ENCODE data around the gene GABRR3.
"Not testable (repeated sequence)": the region's sequence is repeated elsewhere in the genome, so short reads cannot be mapped to it uniquely, and the experiment has no call there.

Gene GABRR3

DNA sequence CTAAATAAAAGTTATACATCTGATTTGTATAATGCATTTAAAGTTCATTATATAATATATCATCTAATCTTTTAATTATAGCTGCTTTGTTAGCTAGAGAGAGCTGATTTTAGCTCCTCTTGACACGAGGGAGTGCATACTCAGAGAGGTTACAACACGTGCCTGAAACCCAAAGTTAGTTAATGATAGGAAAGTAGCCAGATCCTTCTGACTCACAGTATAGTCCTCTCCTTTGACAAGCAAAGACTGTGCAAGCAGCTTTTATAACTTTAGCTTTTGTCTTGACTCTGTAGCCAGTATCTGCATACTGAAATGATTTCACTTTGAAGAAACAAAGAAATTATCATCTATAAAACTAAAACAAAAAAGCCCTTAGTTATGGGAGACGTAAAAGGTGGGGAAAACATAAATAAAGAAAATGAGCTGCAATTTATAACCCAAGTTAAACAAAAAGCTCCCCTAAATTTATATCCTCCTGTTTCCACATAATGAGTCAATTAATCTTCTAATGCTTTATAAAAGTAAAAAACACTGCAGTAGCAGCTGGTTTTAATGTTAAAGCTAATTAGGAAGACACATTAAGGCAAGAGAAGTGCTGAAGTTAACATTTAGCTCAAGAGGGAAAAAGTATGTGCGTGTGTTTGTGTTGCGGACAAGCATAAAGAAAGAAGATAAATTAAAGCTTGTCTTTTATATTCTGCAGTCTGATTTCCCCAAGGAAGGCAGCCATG lies 13.1 kb downstream of the GABRR3 start:
- DNase-seq = peak; percentile 24

GRCh38 chr3:98020412-98020811 lies 14.7 kb downstream of the GABRR3 start:
- no peak for DNase-seq

DNA sequence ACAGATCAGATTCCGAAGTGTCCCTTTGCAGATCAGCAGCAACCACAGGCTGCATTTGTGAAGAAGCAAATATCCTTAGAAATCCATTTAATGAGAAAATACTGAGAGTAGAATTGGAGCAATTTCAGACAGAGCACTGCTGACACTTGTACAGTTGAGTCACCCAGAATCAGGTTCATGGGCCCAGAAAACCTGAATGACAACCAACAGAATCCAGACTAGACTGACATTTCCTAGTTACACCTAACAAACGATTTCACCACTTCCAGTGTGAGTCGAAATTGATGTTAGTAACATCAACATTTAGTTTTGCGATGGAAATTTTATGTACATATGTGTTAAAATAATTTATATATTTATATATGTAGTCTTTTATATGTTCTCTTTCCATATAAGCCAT lies 16.8 kb downstream of the GABRR3 start:
- DNase-seq = no peak

- DNase-seq = no peak
Measured at GRCh38 chr3:98014268-98014585, 20.9 kb downstream of the GABRR3 start.

DNA sequence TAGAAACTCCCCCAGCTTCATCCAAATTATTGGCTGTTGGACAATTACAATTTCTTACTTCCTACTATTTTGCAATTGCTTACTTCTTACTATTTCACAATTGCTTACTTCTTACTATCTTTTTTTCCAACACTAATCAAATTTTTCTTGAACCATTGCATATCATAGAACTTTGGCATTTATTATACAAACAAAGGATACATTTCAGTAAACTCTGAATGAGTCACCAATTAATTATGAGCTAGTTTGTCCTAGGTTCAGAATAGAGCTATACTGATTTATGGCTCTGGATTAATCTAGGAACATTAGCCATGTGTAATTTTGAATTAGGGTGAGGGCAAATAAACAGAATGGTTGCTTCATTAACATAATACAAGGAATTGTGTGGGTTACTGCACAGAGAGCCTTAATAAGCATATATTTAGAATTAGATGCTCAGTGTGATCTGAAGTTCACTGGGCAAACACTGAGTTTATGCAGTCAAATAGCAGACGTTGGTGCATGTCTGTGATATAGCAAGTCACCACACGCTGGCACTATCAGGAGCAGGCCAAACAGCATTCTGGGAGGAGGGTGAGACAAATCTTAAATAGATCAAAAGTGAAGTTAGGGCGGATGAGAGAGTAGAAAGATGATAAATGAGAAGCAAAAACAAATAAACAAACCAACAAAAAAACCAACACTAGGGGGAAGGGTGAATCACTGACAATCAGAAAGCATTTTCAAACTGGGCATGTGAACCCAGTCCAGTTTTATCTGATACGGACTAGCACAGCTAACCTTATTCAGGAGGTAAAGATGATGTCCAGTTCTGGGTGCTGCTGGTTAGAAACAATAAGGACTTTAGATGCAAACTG lies 21.5 kb downstream of the GABRR3 start:
- peak; percentile 93 for DNase-seq

DNA sequence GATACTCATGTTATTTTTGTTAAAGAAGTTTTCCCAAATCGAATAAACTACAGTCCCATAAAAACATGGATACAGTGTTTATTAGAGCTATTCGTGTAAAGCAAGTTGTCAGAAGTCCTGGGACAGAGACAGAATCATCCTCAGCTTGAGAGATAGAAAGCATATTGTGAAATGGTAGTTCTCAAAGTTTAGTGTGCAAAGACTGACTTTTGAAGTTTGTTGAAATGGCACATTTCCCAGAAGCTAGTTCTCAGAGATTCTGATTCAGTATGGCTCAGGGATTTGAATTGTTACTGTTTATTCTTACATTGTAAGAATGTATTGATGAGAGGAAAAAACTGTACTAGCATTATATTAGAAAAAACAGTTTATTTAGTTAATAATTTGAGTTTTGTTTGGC lies 22.1 kb downstream of the GABRR3 start:
- no peak for DNase-seq

DNA sequence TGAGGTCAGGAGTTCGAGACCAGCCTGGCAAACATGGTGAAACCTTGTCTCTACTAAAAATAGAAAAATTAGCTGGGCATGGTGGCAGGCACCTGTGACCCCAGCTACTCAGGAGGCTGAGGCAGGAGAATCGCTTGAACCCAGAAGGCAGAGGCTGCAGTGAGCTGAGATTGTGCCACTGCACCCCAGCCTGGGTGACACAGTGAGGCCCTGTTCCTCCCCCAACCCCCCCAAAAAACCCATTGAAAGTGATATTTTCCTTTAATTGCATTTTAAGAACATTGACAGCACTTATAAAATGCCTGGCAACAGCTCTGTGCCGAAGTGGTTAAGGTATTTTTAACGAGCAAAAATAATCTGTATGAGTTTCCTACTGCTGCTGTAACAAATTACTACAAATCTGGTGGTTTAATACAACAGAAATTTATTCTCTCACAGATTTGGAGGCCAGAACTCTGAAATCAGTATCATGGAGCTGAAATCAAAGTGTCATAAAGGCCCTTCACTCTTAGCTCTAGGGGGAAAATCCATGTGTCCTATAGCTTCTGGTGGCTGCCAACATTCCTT lies 24.1 kb downstream of the GABRR3 start:
- not testable (repeated sequence) for DNase-seq

DNA sequence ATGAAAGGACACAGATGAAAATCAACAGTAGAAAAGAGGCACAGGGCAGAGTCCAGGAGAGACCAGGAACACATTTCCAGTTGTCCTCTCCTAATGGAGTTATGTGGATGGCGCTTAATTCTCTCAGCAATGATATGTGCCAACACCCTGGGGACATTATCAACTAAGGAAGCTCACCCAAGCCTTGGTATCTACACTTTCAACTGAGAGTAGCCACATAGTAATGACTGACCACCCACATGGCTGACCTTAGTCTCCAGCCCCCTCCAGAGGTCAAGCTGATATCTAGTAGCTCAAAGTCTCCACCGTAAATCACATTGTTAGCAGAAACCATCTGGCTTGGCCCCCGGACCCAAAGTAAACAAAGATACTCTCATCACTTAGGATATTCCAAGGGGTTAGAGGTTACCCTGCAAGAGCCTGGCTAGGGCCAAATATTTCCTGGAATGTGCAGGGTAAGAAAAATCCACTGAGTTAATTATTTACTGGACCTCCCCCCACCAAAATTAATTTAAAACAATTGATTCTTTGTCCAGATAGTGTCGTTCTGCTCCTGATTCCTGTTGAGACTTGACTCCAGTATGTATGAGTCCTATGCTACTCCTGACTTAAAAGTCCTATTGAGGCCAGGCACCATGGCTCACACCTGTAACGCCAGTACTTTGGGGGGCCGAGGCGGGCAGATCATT lies 24.8 kb downstream of the GABRR3 start:
- DNase-seq = no peak

DNA sequence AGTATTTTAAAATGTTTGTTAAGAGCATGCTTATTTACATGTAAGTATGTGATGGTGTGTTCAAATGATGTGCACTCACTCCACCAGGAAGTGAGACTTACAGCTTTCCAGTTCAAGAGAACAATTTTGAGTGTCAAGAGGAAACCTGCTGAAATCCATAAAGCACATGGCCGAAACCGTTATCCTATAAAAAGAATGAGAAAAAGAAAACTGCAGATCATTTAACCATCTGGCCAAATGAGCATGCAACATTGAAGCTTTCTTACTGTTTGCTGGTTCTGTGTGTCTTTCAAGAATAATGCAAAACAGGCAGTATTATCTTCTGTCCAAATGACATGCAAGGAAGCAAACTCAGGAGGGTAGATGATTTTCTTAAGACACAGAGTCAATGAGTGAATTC lies 26.3 kb downstream of the GABRR3 start:
- no peak for DNase-seq

DNA sequence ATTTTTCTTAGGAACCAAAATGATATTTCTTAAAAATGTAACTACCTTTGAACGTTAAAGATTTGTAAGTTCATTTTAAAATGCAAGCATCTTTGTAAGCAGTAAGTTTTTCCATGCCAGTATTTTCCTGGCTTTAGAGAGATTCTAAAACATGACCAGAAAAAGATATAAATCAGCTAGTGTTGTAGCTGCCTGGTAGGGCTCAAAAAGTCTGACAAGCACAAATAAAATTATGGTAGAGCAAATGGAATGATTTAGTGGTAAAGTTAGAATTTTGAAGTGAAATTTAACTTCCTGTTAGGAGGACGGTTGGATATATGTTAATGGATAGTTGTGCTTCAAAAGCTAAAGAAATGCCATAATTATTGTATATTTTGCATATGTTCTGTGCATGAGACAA lies 29.7 kb downstream of the GABRR3 start:
- no peak for DNase-seq

- DNase-seq = peak; percentile 86
Measured at GRCh38 chr3:98004721-98005120, 30.4 kb downstream of the GABRR3 start.

DNA sequence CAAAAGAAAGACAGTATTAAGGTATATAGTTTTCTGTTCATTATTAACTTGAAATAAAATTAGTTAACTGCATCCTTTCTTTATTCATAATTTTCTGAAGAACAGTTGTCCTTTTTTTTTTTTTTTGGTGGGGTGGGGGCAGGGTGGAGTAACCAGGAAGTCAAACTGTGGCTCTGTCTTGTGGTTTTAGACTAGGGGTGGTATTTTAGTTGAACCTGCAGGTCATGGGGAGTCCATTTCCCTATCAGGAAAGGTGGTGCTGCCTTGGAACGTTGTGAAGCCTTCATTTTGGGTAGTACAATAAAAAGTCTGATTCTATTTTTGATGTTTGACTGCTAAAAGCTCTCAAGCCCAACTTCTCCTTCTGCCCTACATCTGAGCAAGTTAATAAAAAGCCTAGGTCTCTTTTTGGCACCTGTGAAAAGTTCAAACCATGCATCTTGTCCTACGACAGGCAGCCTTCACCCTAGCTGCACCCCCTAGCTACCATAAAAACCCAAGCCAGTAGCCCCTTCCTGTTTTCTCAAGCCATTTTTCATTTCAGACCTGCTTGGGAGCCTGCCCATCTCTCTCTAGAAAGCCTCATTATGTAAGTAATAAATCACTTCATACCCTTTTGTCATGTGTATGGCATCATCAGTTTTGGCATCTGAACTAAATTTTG lies 31.7 kb downstream of the GABRR3 start:
- peak; percentile 99 for DNase-seq

DNA sequence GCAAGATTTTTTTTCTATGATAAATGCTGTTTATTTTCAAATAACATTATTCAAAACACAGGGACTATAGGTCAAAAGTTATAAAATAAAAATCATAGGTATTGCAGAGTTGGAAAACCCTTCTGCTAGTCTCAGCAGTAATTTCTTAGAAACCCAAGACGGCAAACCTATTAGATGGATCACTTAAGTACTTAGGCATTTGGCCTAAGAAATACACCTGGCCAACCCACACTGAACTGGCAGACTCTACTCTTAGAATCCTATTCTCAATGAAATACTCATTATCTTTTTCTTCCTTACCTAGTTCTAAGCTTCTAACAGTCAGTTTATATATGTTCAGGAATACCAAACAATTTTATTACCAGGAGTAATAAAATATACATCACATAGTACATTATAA lies 32.4 kb downstream of the GABRR3 start:
- no peak for DNase-seq

GRCh38 chr3:97999994-98000393 lies 35.1 kb downstream of the GABRR3 start:
- no peak for DNase-seq

- no peak for DNase-seq
Measured at GRCh38 chr3:97999103-97999502, 36.0 kb downstream of the GABRR3 start.

DNA sequence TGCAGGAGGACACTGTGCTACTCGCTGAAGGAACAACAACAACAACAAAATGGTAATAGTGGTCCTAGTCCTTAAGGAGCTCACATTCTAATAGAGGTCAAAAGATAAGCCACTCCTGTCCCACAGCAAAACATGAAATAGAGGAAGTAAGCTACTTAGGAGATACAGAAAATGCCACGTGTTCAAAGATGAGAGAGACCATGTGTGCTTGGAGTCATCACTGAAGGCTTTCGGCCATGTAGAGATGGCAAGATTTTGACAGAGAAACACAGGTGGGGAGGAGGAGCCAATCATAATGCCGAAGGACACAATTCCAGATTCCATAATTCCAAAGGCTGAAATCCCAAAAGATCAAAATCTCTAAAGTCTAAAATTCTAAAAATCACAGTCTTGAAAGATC lies 38.1 kb downstream of the GABRR3 start:
- no peak for DNase-seq

DNA sequence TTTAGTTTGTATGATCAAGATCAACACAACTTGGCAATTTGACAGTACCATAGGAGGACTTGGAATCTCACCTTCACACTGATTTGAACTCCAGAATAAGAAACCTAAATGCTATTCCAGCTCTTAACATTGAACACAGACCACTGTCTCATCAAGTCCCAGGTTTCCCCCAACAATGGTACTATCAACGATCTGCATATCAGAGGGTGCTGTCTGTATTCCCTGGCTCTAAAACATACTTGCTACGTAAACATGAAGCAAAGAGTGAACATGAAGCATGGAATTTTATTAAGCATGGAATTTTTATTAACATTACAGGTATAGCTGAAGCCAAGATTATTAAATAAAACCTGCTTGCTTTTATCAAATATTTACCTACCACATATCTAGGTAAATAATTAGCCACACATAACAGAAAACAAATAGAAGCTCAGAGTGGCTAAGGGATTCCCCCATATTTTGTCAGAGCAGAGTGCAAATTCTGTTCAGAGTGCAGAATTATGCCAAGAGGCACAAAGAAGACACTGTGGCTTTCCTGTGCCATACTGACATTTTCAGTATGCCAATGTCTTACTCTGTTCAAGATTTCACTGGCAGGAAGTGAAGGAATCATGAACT lies 40.7 kb downstream of the GABRR3 start:
- DNase-seq = no peak

DNA sequence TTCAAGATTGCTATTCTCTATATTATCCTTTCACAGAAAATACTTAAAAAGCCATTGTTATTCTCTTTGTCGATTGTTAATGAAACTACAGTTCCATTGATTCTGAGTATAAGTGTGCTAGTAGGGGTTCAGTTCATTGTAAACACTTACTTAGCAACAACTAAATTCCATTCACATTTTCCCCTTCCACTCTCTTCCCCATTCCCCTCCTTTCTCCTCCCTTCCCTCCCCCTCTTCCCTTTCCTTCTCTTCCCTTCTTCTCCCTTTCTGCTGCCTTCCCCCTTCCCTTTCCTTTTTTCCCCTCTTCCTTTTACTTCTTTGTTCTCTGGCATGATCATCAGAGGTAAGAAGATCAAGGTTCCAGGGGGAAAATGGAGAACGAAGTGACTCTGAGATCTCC lies 41.6 kb downstream of the GABRR3 start:
- DNase-seq = no peak

DNA sequence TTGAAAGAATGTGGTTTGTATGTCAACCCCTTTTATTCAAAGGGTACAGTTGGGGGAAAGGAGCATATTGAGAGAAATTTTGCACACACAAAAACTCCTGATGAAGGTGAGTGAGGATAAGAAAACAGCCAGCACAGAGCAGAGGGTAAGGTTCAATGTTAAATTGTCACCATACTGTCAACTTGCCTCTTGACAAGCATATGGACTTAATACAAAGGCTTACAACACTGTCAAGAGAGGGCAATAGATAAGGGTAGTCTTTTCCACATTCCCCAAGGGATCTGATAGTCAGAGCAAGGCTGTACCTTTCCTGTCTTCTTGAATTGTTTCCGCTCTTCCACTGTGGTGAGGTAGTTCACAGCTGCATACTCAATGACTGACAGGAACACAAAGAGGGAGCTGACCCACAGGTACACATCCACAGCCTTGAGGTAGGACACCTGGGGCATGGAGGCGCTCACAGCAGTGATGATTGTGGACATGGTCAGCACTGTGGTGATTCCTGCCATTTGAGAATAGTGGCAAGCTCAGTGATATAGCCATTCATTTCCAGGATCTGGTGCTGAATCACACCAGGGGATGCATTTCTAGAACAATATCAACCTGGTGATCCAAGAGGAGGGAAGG lies 42.5 kb downstream of the GABRR3 start:
- DNase-seq = no peak

DNA sequence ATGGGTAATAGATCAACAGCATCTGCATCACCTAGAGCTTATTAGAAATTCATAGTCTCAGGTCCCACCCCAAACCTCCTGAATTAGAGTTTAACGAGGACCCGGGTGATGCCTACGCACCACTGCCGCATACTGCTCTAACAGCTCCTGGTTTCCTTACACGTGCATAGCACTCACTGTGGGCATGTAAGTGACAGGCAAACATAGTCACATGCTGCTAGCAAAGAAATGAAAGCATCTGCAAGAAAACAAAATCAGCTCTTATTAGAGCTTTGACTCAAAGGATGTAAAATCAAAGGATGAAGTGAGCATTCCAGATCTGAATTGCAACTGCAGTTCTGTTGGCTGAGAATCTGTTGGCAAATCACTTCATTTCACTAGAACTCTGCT lies 43.8 kb downstream of the GABRR3 start:
- no peak for DNase-seq

DNA sequence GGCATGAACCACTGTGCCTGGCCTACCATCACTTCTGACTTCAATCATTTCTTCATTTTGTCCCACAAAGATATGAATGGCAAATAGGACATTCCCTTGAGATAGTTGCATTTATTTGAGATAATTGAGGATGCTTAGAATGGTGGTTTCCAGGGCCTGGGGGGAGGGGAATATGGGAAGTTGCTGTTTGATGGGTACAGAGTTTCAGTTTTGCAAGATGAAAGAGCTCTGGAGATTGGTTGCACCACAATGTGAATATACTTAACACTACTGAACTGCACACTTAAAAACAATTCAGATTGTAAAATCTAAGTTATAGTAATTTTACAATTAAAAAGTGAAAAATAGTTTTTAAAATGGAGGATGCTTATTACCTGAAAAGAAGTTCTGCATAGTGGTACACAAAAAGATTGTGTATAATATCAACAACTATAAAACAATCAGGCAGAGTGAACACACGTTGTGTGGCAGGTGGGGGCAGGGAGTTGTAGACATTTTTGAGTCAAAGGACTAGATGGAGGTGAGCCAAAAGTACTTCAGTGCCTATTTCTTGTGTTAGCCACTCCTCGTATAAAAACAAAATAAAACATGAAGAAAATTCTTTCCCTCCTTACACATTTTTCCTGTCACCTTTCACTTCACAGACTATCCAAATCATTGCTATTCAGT lies 44.4 kb downstream of the GABRR3 start:
- no peak for DNase-seq
